Activated CD4-positive, alpha-beta memory T cell treated with anti-CD3 and anti-CD28 coated beads for 36 hours (primary cell): ENCODE measurements around the gene TMEM243. TPM values are rescaled to one million over a fixed set of nuclear protein-coding genes. Genes with fewer than 3 reads are reported as not detected.

Experiments used
- CTCF ChIA-PET: fragments of 350-600 bp; sonication (Branson Sonifier 250); formaldehyde crosslinking; loops from one replicate; lab custom pipeline; 2021; ENCODE audit warnings: antibody characterized with exemption, inconsistent platforms; lab: Charles Lee
- POLR2A ChIA-PET: fragments of 350-600 bp; sonication (Branson Sonifier 250); formaldehyde crosslinking; loops from one replicate; lab custom pipeline; 2021; ENCODE audit warnings: antibody characterized with exemption; lab: Charles Lee
- DNase-seq: peaks from one replicate; pipeline ENCODE4 v3.0.0-alpha.2; 2020
- H3K27ac Mint-ChIP-seq: one replicate; pipeline ENCODE4 v1.8.0; 2021; ENCODE audit warnings: mixed read lengths
- H3K27me3 Mint-ChIP-seq: one replicate; pipeline ENCODE4 v1.8.0; 2021; ENCODE audit warnings: mixed read lengths
- H3K36me3 Mint-ChIP-seq: one replicate; pipeline ENCODE4 v1.8.0; 2021; ENCODE audit warnings: mixed read lengths
- H3K4me1 Mint-ChIP-seq: one replicate; pipeline ENCODE4 v1.8.0; 2021; ENCODE audit warnings: low read depth, mixed read lengths
- H3K4me3 Mint-ChIP-seq: one replicate; pipeline ENCODE4 v1.8.0; 2021; ENCODE audit warnings: mild to moderate bottlenecking, mixed read lengths
- H3K9me3 Mint-ChIP-seq: one replicate; pipeline ENCODE4 v1.8.0; 2021; ENCODE audit warnings: mixed read lengths
- intact Hi-C: fragments of 100-400 bp; cut with micrococcal nuclease; formaldehyde crosslinking; loops from one replicate; pipeline ENCODE4 v1.15.1; 2023
- total RNA-seq, 2 experiments: library from RNA; stranded (reverse); gene quantifications; one replicate each; pipeline ENCODE4 v1.2.3, GENCODE V29; 2021

The TMEM243 gene
- total RNA-seq, 2 experiments from 2014 or later: 44.7 to 47.8 TPM

- intact Hi-C loops: loop anchor here (1.0 to 2.0 kb wide), 2 partner anchors 16 to 125 kb away; partner anchors contain the start of gene CROT
- Mint-ChIP-seq H3K27me3 (no peaks in the 10 kb centered on the region), H3K27ac (peak overlapping the region; percentile 96), H3K9me3 (no peaks in the 10 kb centered on the region), H3K36me3 (peaks cover 16% of the 10 kb centered on the region), H3K4me3 (peak overlapping the region; percentile 99), H3K4me1 (peaks cover 23% of the 10 kb centered on the region)
- ChIA-PET CTCF (interaction anchor here (0.6 to 5.9 kb wide), 5 partner anchors 15 to 270 kb away, joined by 3 to 53 read pairs (median 5); partner anchors contain the start of gene DMTF1), POLR2A (interaction anchor here (0.7 to 7.3 kb wide), 8 partner anchors 14 to 160 kb away, joined by 3 to 104 read pairs (median 4); partner anchors contain the start of genes CROT and DMTF1)
- peak; percentile 30 for DNase-seq
Measured at GRCh38 chr7:87220734-87221215, 1.2 kb upstream of the TMEM243 start.

DNA sequence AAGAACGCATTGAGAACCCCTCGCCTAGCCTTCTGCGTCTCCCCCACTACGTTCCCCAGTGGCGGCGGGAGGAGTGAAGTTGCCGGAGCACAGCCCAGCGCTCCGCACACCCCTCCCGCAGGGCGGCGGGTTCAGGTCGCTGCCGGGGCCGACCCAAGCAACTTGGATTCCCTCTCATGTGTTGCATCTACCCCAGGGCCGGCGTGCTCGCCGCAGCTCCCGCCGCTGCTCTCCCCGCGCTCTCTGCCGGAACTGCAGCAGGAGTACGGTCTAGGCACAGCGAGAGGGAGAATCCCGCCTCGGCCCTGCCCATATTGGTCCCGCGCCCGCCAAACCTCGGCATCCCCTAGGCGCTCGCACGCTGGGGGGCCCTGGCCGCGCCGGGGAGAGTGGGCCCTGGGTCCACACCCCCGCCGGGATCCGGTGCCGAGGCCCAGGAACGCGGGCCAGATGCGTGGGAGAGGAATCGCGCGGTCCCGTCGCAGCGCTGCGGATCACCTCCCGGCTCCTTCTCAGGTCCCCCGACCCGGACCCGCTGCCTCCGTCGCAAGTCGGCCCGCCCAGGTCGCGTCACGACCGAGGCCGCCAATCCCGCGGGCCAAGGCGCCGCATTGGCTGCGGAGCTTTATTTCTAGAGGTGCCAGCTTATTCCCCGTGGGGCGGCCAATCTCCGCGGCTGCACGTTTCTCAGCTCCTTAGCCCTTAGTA is 648 bp upstream of the TMEM243 start:
- peak; percentile 89 for DNase-seq
- POLR2A ChIA-PET: interaction anchor here (0.7 to 7.3 kb wide), 11 partner anchors 10 to 286 kb away, joined by 3 to 104 read pairs (median 3); partner anchors contain the start of genes CROT and DMTF1
- peaks cover 20% of the 10 kb centered on the region for H3K36me3 Mint-ChIP-seq
- peaks cover 27% of the 10 kb centered on the region for H3K4me1 Mint-ChIP-seq
- H3K4me3 Mint-ChIP-seq: peak overlapping the region; percentile 99
- intact Hi-C loops: loop anchor here (1.0 to 2.0 kb wide), 2 partner anchors 17 to 125 kb away; partner anchors contain the start of gene CROT
- H3K27me3 Mint-ChIP-seq: no peaks in the 10 kb centered on the region
- H3K27ac Mint-ChIP-seq: peak overlapping the region; percentile 96
- no peaks in the 10 kb centered on the region for H3K9me3 Mint-ChIP-seq
- CTCF ChIA-PET: interaction anchor here (0.6 to 5.9 kb wide), 7 partner anchors 16 to 270 kb away, joined by 3 to 53 read pairs (median 4); partner anchors contain the start of genes DMTF1 and ELAPOR2

- peaks cover 25% of the 10 kb centered on the region for H3K36me3 Mint-ChIP-seq
- POLR2A ChIA-PET: interaction anchor here (1.0 to 7.3 kb wide), 6 partner anchors 11 to 285 kb away, joined by 3 to 104 read pairs (median 6); partner anchors contain the start of gene DMTF1
- CTCF ChIA-PET: interaction anchor here (0.9 to 5.9 kb wide), 5 partner anchors 17 to 160 kb away, joined by 3 to 53 read pairs (median 4); partner anchors contain the start of genes DMTF1 and ELAPOR2
- intact Hi-C loops: loop anchor here (5.0 kb wide), 4 partner anchors 37 to 998 kb away; partner anchors contain the start of gene ADAM22
- H3K27ac Mint-ChIP-seq: peak overlapping the region; percentile 96
- peaks cover 38% of the 10 kb centered on the region for H3K4me1 Mint-ChIP-seq
- no peaks in the 10 kb centered on the region for H3K9me3 Mint-ChIP-seq
- H3K4me3 Mint-ChIP-seq: peak overlapping the region; percentile 99
- no peaks in the 10 kb centered on the region for H3K27me3 Mint-ChIP-seq
- DNase-seq: peak; percentile 51
Measured at GRCh38 chr7:87218796-87219544, 562 bp downstream of the TMEM243 start.

- Mint-ChIP-seq H3K4me3 (peak overlapping the region; percentile 99), H3K36me3 (peaks cover 28% of the 10 kb centered on the region), H3K9me3 (no peaks in the 10 kb centered on the region), H3K4me1 (peaks cover 47% of the 10 kb centered on the region), H3K27ac (peak overlapping the region; percentile 96), H3K27me3 (no peaks in the 10 kb centered on the region)
- ChIA-PET POLR2A (interaction anchor here (0.6 to 7.3 kb wide), 8 partner anchors 17 to 73 kb away, joined by 3 to 104 read pairs (median 5); partner anchors contain the start of gene DMTF1), CTCF (interaction anchor here (0.8 to 5.9 kb wide), 5 partner anchors 10 to 68 kb away, joined by 3 to 53 read pairs (median 4); partner anchors contain the start of gene DMTF1)
- intact Hi-C loops: loop anchor here (1.0 to 5.0 kb wide), 8 partner anchors 19 to 999 kb away; partner anchors contain the start of genes ADAM22, DBF4, DMTF1 and SLC25A40
- no peak for DNase-seq
Measured at GRCh38 chr7:87217983-87218653, 1.4 kb downstream of the TMEM243 start.

GRCh38 chr7:87216701-87217508 is 2.6 kb downstream of the TMEM243 start:
- Mint-ChIP-seq H3K27ac (peak overlapping the region; percentile 96), H3K4me3 (peak overlapping the region; percentile 99), H3K27me3 (no peaks in the 10 kb centered on the region), H3K36me3 (peaks cover 34% of the 10 kb centered on the region), H3K9me3 (no peaks in the 10 kb centered on the region), H3K4me1 (peaks cover 59% of the 10 kb centered on the region)
- peak; percentile 75 for DNase-seq
- ChIA-PET CTCF (interaction anchor here (1.3 to 5.9 kb wide), 5 partner anchors 9 to 63 kb away, joined by 3 to 53 read pairs (median 5); partner anchors contain the start of gene DMTF1), POLR2A (interaction anchor here (0.8 to 7.3 kb wide), 10 partner anchors 13 to 285 kb away, joined by 3 to 104 read pairs (median 4); partner anchors contain the start of gene DMTF1)
- intact Hi-C loops: loop anchor here (1.0 to 5.0 kb wide), 10 partner anchors 18 to 1000 kb away; partner anchors contain the start of genes ADAM22, DBF4, DMTF1 and ELAPOR2

- Mint-ChIP-seq H3K4me1 (peaks cover 69% of the 10 kb centered on the region), H3K27ac (peak overlapping the region; percentile 79), H3K36me3 (peaks cover 36% of the 10 kb centered on the region), H3K9me3 (no peaks in the 10 kb centered on the region), H3K27me3 (no peaks in the 10 kb centered on the region), H3K4me3 (no peak overlapping the region)
- POLR2A ChIA-PET: interaction anchor here (1.1 to 7.3 kb wide), 2 partner anchors 13 to 62 kb away, joined by 3 to 104 read pairs; partner anchors contain the start of gene DMTF1
- intact Hi-C loops: loop anchor here (5.0 kb wide), 4 partner anchors 33 to 1002 kb away; partner anchors contain the start of gene ADAM22
- CTCF ChIA-PET: interaction anchor here (0.9 to 1.4 kb wide), 2 partner anchors 21 to 67 kb away, joined by 3 read pairs; no protein-coding TSS in a partner anchor
- no peak for DNase-seq
Measured at GRCh38 chr7:87215046-87215445, 4.5 kb downstream of the TMEM243 start.

DNA sequence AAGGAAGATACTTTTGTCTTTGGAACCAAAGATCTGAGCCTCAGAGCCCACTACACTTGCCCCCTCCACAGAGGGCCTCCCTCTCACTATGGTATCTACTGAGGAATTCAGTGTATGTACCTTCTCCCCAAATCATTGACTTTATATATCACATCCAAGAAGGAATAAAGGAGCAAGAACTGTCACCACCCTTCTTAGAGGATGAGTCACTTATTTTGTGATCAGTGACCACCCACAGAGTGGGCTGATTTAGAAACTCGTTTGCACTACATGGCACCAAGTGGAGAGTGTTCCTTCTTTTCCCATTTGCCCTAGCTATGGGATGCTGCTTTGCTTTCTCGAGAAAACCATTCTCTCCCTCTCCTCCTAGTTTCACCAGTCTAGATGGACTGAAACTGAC is 5.7 kb downstream of the TMEM243 start:
- Mint-ChIP-seq H3K27me3 (no peaks in the 10 kb centered on the region), H3K9me3 (no peaks in the 10 kb centered on the region), H3K36me3 (peaks cover 36% of the 10 kb centered on the region), H3K27ac (peak overlapping the region; percentile 79), H3K4me1 (peaks cover 79% of the 10 kb centered on the region), H3K4me3 (peak overlapping the region; percentile 24)
- ChIA-PET CTCF (interaction anchor here (1.2 to 1.4 kb wide), 2 partner anchors 23 to 65 kb away, joined by 3 read pairs; no protein-coding TSS in a partner anchor), POLR2A (interaction anchor here (0.8 to 3.3 kb wide), 4 partner anchors 10 to 61 kb away, joined by 3 to 12 read pairs (median 3); partner anchors contain the start of gene DMTF1)
- intact Hi-C loops: loop anchor here (1.0 kb wide), 1 partner anchor 10 kb away; no protein-coding TSS in a partner anchor
- no peak for DNase-seq

DNA sequence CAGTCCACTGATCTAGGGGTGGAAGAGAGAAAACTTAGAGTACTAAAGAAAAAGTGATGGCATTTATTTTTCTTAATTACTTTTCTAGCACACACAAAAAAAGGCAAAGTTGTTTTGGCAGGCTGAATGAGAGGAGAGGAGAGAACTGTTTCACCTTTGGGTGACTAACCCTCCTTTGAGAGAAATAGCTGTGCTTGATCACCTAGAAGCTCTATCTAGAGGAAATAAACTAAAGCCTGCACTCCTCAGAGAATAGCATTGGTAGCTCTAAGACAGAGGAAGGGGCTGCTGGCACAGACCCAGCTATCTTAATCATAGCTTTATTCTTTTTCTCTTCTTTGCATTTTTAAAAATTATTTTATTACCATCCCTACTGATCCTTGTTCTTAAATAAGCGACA is 6.3 kb downstream of the TMEM243 start:
- intact Hi-C loops: no loop called here
- DNase-seq: no peak
- ChIA-PET CTCF (interaction anchor here (1.2 to 1.8 kb wide), 2 partner anchors 22 to 23 kb away, joined by 3 to 7 read pairs; no protein-coding TSS in a partner anchor), POLR2A (interaction anchor here (0.8 to 3.3 kb wide), 6 partner anchors 9 to 61 kb away, joined by 3 to 12 read pairs (median 3); partner anchors contain the start of gene DMTF1)
- H3K4me3 Mint-ChIP-seq: peak overlapping the region; percentile 5
- peaks cover 38% of the 10 kb centered on the region for H3K36me3 Mint-ChIP-seq
- no peaks in the 10 kb centered on the region for H3K9me3 Mint-ChIP-seq
- no peaks in the 10 kb centered on the region for H3K27me3 Mint-ChIP-seq
- peak overlapping the region; percentile 57 for H3K27ac Mint-ChIP-seq
- peaks cover 83% of the 10 kb centered on the region for H3K4me1 Mint-ChIP-seq

- Mint-ChIP-seq H3K36me3 (peaks cover 42% of the 10 kb centered on the region), H3K4me3 (peak overlapping the region; percentile 30), H3K4me1 (peaks cover 85% of the 10 kb centered on the region), H3K27ac (peak overlapping the region; percentile 57), H3K9me3 (peaks cover 5% of the 10 kb centered on the region), H3K27me3 (no peaks in the 10 kb centered on the region)
- intact Hi-C loops: no loop called here
- DNase-seq: no peak
- CTCF ChIA-PET: interaction anchor here (0.7 to 1.8 kb wide), 2 partner anchors 24 to 64 kb away, joined by 3 to 7 read pairs; no protein-coding TSS in a partner anchor
- POLR2A ChIA-PET: interaction anchor here (0.5 to 3.3 kb wide), 6 partner anchors 9 to 60 kb away, joined by 3 to 12 read pairs (median 4); partner anchors contain the start of gene DMTF1
Measured at GRCh38 chr7:87212498-87212897, 7.0 kb downstream of the TMEM243 start.
